Right lobe of liver (tissue), 6 donors: ENCODE measurements around the gene ANXA3. TPM values are rescaled to one million over a fixed set of nuclear protein-coding genes. Genes with fewer than 3 reads are reported as not detected.

ENCODE experiments used
- ATAC-seq, 4 donors: fragments of 200-7000 bp; cut with Tn5 transposase; one replicate each; pipeline ENCODE4 v1.9.1; 2020; ENCODE audit warnings: mild to moderate bottlenecking in 4 of 4, moderate library complexity in 4 of 4
- DNase-seq, 3 donors: peaks; one replicate each; pipeline ENCODE4 v3.0.0-alpha.2; 2020
- H3K27ac ChIP-seq, 3 donors: fragments of 200-600 bp; one replicate each; pipeline ENCODE4 v1.8.0; 2022
- H3K27me3 ChIP-seq, 2 donors: fragments of 200-600 bp; one replicate each; pipeline ENCODE4 v1.8.0; 2022
- H3K36me3 ChIP-seq, 4 donors: fragments of 200-600 bp; sonication (generic) in 1 of 4; one replicate each; pipeline versions ENCODE4 v1.5.1 to v1.8.0; 2017 to 2022; ENCODE audit warnings: control low read depth in 1 of 4
- H3K4me1 ChIP-seq, 4 donors: fragments of 200-600 bp; sonication (generic) in 1 of 4; one replicate each; pipeline versions ENCODE4 v1.5.1 to v1.8.0; 2017 to 2022; ENCODE audit warnings: control low read depth in 1 of 4
- H3K4me3 ChIP-seq, 3 donors: fragments of 200-600 bp; one replicate each; pipeline ENCODE4 v1.8.0; 2022
- H3K9me3 ChIP-seq, 4 donors: fragments of 200-600 bp; sonication (generic) in 1 of 4; one replicate each; pipeline versions ENCODE4 v1.5.1 to v1.8.0; 2017 to 2022; ENCODE audit warnings: control low read depth in 1 of 4
- CTCF ChIP-seq, 4 donors: fragments of 200-600 bp in 3 of 4; fragments of 450-650 bp in 1 of 4; IDR thresholded peaks; one replicate each; pipeline versions ENCODE4 v1.5.1 to v1.8.0; 2016 to 2022; ENCODE audit warnings: antibody characterized with exemption in 4 of 4, mild to moderate bottlenecking in 2 of 4
- POLR2A ChIP-seq: fragments of 450-650 bp; IDR thresholded peaks from one replicate; pipeline ENCODE4 v1.6.1; 2017; ENCODE audit warnings: antibody characterized with exemption, mild to moderate bottlenecking
- WGBS: methylation state at CpG from one replicate; pipeline ENCODE4 v1.1.6; 2018; ENCODE audit warnings: low coverage, low lambda C conversion rate; ENCODE audit not compliant: insufficient coverage; ENCODE audit errors: missing lambda C conversion rate; 5-methylcytosine and 5-hydroxymethylcytosine counted together
- intact Hi-C, 2 donors: fragments of 100-400 bp; cut with DNase I; formaldehyde crosslinking; loops; one replicate each; pipeline versions ENCODE4 v1.11.2 to v1.14.1; 2022
- total RNA-seq, 6 experiments: library from RNA; depleted of rRNA in 2 of 6; stranded (reverse); fragments of >200 nt in 2 of 6; fragmentation: NEBNext Ultra II Directional in 3 of 6; extraction: Animal tissue kit (Norgen Biotek cat#: 25700) in 3 of 6; gene quantifications; one replicate each; pipeline versions ENCODE4 v1.1.0 to v1.2.4, GENCODE V29; 2016 to 2023
- donor health status: DM: no; HTN: yes; CAD: no.
- donor health status: DM: no; HTN: no; CAD: no.
- donor health status: DM: no; HTN: no; CAD: no.
- donor health status: DM: no; HTN: yes; CAD: no.
- donor health status: DM: no; HTN: yes; CAD: no.

Gene ANXA3
- total RNA-seq, 6 experiments from 2014 or later = 0.95 to 3.4 (median 2.0) TPM

GRCh38 chr4:78647272-78647671 lies 95.7 kb downstream of the ANXA3 start:
- Histone ChIP-seq H3K4me3 (no peak overlapping the region), H3K36me3 (no peaks in the 10 kb centered on the region), H3K27ac (no peak overlapping the region), H3K27me3 (no peaks in the 10 kb centered on the region), H3K4me1 (peaks cover 0 to 5% (median 0%) of the 10 kb centered on the region in 4 donors), H3K9me3 (no peaks in the 10 kb centered on the region)
- intact Hi-C loops = no loop called here
- ATAC-seq = no peak
- TF ChIP-seq CTCF (IDR thresholded peaks at IDR 0.05) = no peak
- TF ChIP-seq POLR2A = no peak
- WGBS = 67% methylated on average over 2 of the region's 2 CpGs
- DNase-seq = no peak

- ATAC-seq (no peak), DNase-seq (no peak)
- Histone ChIP-seq H3K27me3 (no peaks in the 10 kb centered on the region), H3K27ac (no peak overlapping the region), H3K9me3 (no peaks in the 10 kb centered on the region), H3K4me1 (peaks cover 0 to 5% (median 0%) of the 10 kb centered on the region in 4 donors), H3K36me3 (no peaks in the 10 kb centered on the region), H3K4me3 (no peak overlapping the region)
- intact Hi-C loops = no loop called here
- WGBS = 83% methylated on average over 4 of the region's 4 CpGs
- TF ChIP-seq CTCF (IDR thresholded peaks at IDR 0.05) (no peak), POLR2A (no peak)
Measured at GRCh38 chr4:78648640-78649363, 97.2 kb downstream of the ANXA3 start.

GRCh38 chr4:78650106-78651024 lies 98.8 kb downstream of the ANXA3 start:
- peak in 3 of 4 donors; percentile 30 to 54 (median 49) for ATAC-seq
- Histone ChIP-seq H3K36me3 (no peaks in the 10 kb centered on the region), H3K4me3 (no peak overlapping the region), H3K27ac (no peak overlapping the region), H3K27me3 (no peaks in the 10 kb centered on the region), H3K4me1 (peaks cover 0 to 5% (median 0%) of the 10 kb centered on the region in 4 donors), H3K9me3 (no peaks in the 10 kb centered on the region)
- TF ChIP-seq POLR2A (no peak), CTCF (IDR thresholded peaks at IDR 0.05) (no peak)
- intact Hi-C loops = no loop called here
- 49% methylated on average over 3 of the region's 3 CpGs for WGBS
- no peak for DNase-seq

GRCh38 chr4:78651250-78651860 lies 99.8 kb downstream of the ANXA3 start:
- Histone ChIP-seq H3K4me1 (no peaks in the 10 kb centered on the region), H3K36me3 (no peaks in the 10 kb centered on the region), H3K27ac (no peak overlapping the region), H3K4me3 (no peak overlapping the region), H3K9me3 (no peaks in the 10 kb centered on the region), H3K27me3 (no peaks in the 10 kb centered on the region)
- DNase-seq (no peak), ATAC-seq (no peak)
- WGBS = 75% methylated on average over 4 of the region's 4 CpGs
- TF ChIP-seq CTCF (IDR thresholded peaks at IDR 0.05) = no peak
- no peak for TF ChIP-seq POLR2A
- intact Hi-C loops = no loop called here
